GM18499 (cell line): Measurements from ENCODE around the gene CDC34.

Experiments used
- ATAC-seq: cut with Tn5 transposase; IDR thresholded peaks from one replicate; pipeline ENCODE4 v1.9.1; 2021; ENCODE audit warnings: moderate number of reproducible peaks; ENCODE audit not compliant: insufficient read depth, unreplicated experiment

CDC34 gene

DNA sequence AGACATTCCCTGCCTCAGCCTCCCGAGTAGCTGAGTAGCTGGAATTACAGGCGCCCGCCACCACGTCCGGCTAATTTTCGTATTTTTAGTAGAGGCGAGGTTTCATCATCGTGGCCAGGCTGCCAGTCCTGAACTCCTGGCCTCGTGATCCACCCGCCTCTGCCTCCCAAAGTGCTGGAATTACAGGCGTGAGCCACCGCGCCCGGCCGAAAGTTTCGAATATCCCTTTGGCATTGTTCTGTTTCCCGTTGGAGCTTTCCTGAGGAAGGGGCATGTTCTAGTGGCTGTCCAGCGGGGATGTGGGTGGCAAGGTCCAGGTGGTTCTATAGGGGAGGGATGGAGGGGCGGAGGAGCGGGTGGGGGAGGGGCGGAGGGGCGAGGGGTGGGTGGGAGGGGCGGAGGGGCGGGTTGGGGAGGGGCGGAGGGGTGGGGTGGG is 38.7 kb downstream of the CDC34 start:
- ATAC-seq: no peak

DNA sequence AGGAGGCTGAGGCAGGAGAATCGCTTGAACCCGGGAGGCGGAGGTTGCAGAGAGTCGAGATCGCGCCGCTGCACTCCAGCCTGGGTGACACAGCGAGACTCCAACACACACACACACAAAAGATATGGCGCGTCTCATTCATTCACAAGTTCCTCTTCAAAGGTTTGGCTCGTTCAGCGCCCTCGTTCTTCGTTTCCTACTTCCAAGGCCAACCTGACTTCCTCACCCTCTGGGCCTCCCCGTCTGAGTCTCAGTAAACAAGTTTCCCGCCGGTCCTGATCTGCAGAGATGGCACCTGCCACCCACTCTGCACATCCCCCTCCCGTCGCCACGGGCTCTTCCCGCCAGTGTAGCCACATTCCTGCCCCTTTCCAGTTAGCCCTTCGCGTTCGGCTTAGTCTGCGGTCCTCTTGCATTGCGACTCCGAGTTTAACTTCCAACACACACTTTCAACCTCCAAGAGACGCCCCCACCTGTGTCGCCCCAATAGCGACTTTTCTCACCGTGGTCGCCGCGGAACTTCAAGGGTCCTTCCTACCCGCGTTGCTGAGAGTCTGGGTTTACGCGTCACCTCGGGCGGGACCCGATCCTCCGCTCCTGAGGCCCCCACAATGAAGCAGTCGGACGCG is 39.5 kb downstream of the CDC34 start:
- no peak for ATAC-seq

DNA sequence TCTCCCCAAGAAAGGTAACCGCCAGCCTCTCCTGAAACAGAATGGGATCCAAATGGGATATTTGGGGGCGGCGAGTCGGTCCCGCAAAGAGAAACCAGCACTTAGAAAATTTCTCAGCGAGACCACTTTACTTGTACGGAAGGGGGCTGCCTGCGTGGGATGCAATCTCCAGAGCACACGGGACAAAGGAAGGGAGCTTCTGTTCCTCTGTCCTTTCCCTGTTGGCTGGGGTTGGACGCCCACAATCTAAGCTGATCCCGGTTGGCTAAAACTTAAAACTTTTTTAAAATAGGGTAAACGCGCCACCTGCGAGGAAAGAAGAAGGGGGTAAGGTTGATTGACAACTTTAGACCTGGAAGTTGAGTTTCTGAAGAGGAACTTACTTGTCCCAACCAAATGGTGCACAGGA is 40.0 kb downstream of the CDC34 start:
- no peak for ATAC-seq

DNA sequence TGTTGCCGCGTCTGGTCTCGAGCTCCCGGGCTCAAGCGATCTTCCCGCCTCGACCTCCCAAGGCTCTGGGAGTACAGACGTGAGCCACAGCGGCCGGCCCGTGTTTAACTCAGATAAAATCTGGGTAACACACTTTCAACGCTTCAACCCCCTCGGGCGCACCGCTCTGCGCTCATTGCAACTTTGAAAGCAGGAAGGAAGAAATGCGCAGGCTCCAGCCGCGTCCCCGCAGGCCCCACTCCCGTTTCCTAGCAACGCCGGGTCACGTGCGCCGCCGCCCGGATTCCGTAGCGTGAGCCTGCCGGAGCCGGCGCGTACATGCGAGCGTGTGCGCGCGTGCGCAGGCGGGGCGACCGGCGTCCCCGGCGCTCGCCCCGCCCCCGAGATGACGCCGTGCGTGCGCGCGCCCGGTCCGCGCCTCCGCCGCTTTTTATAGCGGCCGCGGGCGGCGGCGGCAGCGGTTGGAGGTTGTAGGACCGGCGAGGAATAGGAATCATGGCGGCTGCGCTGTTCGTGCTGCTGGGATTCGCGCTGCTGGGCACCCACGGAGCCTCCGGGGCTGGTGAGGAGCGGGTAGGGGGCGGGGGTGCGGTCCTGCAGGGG is 40.7 kb downstream of the CDC34 start, which contains the start of gene BSG:
BSG (plus strand) TSS at position 457 of the 603 bp plus-strand sequence; CDS start at position 496, 39 bp downstream.
- ATAC-seq: no peak

DNA sequence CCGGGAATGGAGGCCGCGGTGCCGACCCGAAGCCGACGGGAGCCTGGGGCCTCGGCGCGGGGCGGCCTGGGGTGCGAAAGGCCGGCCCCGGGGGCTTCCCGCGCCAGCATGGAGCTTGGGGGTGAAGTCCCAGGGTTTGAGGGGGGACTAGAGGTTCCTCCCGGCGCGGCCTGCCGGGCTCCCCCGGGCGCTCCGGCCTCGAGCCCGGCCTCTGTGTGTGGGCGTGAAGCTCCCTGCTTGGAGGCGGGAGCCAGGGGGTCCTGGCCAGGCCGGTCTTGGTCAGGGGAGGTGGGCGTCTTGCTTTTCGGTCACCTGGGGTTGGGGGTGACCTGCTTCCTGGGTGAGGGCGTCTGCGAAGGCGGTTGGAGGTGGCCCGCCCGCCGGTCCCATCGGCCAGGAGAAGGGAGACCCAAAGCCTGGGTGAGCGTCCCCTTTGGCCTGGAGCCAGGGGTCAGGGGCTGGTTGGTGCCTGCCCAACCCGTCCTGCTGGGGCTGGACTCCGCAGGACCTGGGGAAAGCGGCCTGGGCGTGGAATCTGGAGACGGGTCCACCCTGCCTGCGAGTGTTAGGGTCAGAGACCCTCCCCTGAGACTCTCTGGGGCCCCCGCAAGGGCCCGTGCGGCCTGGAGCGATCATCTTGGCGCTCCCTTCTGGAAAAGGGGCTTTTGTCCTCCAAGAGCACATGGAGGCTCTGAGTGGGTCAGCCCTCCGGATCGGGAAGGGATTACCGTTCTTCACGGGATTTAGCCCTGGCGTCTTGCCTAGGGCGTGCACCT is 41.4 kb downstream of the CDC34 start:
- no peak for ATAC-seq

DNA sequence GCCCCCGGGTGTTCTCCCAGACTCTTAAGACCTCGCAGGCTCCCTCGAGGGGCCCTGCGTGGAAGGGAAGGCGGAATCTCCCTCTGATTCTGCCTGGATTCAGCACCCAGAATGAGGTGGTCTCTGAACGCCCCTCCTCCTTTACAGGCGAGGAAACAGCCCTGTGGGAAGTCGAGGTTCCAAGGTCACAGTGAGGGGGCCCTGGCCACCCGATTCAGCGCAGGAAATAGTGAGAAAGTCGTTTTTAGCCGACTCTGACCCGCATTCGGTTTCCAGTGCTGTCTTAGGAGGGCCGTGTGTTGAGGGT is 41.9 kb downstream of the CDC34 start:
- no peak for ATAC-seq

DNA sequence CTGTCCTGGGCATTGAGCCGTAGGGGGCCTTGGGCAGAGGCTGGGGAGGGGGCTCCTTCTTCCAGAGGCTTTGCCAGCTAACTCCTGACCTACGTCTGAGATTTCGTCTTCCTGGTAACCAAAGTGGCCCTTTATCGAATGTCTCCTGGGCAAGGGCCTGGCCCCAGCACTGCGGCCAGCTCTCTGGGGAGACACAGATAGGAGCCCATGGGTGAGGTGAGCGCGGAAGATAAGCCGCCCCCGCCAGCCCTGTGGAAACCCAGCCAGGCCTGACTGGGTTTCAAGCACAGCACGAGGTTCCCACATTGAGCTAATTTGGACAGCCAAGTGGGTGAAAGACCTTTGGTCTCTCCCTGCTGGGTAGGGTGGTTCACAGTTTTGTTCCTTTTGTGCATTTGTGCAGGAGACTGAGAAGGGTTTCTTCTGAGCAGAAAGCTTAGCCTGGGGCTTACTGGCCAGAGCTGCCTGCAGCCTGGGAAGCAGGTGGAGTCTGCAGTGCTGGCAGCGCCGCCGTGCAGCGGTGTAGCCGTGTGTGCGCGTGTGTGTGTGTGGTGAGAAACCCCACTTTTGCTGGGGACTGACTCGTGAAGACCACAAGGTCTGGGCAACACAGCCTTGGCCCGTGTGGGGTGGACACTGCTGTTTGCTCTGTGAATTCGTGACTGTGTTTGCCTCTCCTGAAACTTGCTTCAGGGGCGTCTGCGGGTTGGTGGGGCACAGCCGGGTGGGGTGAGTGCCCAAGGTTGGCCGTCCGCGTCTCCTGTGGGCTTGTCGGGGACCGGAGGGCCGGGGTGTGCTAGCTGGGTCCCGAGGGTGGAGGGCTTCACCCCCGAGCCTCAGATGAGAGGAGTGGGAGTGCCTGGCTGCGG is 43.3 kb downstream of the CDC34 start:
- ATAC-seq: no peak

DNA sequence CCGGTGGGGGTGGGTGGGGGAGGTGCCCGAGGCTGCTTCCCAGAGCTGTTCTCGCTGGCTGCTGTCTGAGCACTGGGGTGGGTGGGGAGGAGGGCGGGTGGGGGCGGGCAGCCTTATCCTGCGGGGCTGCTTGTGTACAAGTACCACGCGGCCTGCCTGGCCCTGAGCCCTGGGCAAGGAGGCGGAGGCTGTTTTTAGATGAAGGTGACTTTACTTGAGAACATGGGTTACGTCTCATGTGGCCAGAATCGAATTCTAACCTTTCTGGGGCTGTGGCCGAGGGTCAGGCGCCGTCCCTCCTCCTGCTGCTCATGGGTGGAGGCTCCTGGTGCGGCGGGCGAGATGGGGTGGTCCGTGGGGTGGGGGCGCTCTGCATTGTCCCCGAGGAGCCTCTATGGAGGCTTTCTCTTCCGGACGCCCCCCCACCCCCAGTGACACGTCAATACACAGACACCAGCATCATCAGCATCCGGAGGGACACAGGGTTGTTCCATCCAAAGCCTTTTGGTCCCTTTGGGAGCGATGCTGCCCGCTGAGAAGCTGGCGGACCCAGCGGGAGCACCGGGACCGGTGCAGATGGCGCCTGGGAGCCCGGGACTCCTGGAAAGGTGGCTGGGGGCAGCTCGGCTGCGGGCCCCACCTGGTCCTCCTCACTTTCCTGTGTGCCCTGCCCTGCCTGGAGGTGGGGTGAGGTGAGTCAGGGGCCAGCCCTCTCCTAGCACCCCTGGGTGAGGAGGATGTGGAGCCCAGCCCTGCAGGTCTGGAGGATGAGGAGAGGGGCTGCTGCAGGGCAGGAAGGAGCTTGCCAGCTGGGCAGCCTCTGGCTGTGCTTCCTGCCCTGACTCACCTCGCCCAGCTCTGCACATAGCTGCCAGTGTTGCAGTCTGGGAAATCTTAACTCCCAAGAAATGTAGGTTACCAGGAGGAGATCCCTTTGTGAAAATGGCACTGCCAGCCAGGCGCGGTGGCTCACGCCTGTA is 44.3 kb downstream of the CDC34 start:
- no peak for ATAC-seq

DNA sequence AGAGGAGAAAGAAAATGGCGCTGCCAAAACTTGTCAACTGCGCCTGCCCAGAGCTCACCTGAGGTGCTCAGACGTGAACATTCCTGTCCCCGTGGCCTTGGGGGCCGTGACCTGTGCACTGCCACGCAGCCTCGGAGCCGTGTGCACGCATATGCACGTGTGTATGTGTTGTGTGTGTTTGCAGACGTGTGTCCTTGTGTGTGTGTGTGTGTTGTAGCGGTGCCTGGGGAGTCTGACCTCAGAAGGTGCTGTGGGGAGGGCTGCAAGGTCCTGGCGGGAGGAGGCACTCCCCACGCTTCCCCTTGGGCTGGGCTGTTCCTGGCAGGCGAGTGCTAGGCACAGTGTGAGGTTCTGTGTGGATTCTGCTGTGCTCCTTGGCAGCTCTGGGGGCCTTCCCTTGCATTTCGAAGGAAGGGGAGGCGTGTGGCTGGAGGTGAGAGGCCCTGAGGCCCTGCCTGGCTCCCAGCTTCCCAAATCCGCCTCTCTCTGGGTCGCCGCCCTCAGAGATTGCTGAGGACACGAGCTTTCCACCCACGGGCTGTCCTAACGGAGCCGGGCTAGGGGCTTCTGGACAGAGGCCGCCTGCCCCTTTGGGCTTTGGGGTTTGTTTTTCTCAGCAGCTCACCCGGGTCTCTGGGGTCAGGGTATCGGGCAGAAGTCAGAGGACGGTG is 45.3 kb downstream of the CDC34 start:
- ATAC-seq: no peak

DNA sequence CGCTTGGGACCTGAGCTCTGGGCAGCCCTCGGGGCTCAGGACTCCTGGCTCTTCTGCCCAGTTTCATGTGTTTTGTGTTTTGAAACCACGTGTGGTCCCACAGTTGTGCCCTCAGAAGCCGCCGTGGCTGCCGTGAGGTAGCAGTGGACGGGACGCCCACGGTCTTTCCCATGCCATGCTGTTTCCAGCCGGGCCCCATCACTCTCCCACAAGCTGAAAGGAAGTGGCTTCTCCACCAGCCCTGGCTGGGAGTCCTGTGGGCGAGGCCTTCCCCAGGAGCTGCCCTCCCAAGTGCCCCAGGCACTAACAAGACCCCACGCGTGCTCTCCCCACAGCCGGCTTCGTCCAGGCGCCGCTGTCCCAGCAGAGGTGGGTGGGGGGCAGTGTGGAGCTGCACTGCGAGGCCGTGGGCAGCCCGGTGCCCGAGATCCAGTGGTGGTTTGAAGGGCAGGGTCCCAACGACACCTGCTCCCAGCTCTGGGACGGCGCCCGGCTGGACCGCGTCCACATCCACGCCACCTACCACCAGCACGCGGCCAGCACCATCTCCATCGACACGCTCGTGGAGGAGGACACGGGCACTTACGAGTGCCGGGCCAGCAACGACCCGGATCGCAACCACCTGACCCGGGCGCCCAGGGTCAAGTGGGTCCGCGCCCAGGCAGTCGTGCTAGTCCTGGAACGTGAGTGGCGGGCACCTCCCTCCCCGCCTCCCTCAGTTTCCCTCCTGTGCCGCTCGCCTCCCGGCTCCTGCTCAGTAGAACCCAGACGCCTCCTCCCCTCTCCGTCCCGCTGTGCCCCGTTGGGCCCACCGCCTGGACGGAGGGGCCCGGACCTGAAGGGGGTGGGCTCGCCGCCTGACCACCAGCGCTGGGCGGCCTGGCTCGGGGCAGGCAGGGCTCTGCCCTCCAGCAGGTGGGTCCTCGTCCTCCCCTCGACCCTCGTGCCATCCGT is 46.2 kb downstream of the CDC34 start:
- no peak for ATAC-seq

DNA sequence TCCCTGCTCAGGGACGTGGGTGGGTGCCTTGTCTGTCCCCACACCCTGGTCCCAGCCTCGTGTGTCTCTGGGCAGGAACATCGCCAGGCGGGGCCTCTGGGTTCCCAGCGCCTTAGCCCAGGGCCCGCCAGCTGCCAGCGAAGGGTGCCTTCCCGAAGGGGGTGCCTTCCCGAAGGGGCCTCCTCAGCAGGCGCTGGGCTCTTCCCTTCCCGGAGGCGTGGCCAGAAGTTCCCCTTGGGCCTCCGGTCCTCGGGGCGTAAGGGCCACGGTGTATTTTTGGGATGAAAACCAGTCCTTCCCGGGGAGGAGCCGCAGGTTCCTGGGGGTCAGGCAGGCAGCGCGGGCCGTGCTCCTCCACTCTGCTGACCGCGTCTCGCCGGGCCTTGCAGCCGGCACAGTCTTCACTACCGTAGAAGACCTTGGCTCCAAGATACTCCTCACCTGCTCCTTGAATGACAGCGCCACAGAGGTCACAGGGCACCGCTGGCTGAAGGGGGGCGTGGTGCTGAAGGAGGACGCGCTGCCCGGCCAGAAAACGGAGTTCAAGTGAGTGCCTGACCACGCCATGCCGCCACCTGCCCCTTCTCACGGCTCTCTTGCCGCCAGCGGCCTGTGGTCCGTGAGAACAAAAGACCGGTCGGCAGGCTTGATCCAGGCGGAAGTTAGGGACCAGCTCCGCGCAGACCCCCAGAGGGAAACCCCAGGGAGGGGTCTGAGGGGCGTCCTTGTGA is 47.7 kb downstream of the CDC34 start:
- ATAC-seq: no peak

DNA sequence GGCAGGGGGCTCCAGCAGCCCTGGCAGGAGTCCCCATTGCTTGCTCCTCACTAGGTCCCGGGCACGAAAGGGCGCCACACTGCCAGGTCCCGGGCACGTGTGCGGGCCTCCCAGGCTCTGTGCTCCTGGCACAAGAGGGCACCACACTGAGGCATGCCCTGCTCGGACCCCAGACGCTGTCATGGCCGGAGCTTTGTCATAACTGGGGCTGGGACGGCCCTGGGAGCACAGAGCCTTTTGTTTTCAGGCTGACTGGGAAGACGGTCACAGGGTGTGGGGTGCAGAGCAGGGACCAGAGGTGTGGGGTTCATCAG is 48.2 kb downstream of the CDC34 start:
- ATAC-seq: no peak

DNA sequence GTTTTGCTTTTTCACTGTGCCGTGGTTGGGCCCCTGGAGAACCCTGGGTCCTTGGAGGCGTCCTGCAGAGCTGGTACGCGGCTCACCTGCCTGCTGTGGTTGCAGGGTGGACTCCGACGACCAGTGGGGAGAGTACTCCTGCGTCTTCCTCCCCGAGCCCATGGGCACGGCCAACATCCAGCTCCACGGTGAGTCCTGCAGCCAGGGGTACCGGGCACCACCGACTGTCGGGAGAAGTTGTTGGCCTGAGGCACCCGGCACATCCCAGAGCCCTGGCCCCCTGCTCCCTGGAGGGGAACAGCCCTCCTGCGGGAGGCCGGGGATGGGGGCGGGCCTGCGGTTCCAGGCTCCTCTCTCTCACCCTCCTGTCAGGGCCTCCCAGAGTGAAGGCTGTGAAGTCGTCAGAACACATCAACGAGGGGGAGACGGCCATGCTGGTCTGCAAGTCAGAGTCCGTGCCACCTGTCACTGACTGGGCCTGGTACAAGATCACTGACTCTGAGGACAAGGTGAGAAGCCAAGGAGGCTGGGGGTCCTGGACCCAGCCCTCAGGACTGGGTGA is 48.8 kb downstream of the CDC34 start:
- ATAC-seq: no peak

DNA sequence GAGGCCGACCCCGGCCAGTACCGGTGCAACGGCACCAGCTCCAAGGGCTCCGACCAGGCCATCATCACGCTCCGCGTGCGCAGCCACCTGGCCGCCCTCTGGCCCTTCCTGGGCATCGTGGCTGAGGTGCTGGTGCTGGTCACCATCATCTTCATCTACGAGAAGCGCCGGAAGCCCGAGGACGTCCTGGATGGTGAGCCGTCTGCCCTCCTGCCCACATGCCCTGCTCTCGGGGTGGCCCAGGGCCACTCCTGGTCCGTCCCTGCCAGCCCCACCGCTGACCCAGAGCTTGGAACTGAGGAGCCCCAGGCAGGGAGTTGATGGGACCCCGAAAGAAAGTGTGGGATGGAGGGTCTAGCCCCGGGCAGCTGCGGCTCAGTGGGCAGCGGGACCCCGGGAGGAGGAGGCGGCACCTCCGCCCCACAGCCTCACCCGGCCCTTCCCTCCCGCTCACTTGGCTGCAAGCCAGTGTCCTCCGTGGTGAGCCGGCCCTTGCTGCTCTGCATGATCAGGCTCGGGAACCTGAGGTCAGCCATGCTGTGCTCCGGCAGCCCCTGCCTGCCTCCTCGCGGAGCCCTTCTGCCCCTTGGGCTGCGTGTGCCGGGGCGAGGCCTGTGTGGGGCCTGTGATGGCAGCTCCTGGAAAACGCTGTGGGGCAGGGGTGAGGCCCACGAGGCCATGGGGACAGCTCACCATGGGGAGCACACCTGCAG is 50.0 kb downstream of the CDC34 start:
- no peak for ATAC-seq

DNA sequence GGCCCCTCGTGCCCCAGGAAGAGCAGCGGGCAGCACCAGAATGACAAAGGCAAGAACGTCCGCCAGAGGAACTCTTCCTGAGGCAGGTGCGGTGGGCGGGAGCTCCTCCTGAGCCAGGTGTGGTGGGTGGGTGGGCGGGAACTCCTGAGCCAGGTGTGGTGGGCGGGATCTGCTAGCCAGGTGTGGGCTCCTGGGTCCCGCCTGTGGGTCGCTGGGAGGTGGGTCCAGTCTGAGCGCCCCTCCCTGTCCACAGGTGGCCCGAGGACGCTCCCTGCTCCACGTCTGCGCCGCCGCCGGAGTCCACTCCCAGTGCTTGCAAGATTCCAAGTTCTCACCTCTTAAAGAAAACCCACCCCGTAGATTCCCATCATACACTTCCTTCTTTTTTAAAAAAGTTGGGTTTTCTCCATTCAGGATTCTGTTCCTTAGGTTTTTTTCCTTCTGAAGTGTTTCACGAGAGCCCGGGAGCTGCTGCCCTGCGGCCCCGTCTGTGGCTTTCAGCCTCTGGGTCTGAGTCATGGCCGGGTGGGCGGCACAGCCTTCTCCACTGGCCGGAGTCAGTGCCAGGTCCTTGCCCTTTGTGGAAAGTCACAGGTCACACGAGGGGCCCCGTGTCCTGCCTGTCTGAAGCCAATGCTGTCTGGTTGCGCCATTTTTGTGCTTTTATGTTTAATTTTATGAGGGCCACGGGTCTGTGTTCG is 51.1 kb downstream of the CDC34 start:
- no peak for ATAC-seq
